GM21576 (cell line): ENCODE measurements around the gene CLMN.

Experiments
- ATAC-seq: cut with Tn5 transposase; IDR thresholded peaks from one replicate; pipeline ENCODE4 v1.9.1; 2021; ENCODE audit warnings: mild to moderate bottlenecking, moderate library complexity; ENCODE audit not compliant: unreplicated experiment

The CLMN gene, protein sequence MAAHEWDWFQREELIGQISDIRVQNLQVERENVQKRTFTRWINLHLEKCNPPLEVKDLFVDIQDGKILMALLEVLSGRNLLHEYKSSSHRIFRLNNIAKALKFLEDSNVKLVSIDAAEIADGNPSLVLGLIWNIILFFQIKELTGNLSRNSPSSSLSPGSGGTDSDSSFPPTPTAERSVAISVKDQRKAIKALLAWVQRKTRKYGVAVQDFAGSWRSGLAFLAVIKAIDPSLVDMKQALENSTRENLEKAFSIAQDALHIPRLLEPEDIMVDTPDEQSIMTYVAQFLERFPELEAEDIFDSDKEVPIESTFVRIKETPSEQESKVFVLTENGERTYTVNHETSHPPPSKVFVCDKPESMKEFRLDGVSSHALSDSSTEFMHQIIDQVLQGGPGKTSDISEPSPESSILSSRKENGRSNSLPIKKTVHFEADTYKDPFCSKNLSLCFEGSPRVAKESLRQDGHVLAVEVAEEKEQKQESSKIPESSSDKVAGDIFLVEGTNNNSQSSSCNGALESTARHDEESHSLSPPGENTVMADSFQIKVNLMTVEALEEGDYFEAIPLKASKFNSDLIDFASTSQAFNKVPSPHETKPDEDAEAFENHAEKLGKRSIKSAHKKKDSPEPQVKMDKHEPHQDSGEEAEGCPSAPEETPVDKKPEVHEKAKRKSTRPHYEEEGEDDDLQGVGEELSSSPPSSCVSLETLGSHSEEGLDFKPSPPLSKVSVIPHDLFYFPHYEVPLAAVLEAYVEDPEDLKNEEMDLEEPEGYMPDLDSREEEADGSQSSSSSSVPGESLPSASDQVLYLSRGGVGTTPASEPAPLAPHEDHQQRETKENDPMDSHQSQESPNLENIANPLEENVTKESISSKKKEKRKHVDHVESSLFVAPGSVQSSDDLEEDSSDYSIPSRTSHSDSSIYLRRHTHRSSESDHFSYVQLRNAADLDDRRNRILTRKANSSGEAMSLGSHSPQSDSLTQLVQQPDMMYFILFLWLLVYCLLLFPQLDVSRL

DNA sequence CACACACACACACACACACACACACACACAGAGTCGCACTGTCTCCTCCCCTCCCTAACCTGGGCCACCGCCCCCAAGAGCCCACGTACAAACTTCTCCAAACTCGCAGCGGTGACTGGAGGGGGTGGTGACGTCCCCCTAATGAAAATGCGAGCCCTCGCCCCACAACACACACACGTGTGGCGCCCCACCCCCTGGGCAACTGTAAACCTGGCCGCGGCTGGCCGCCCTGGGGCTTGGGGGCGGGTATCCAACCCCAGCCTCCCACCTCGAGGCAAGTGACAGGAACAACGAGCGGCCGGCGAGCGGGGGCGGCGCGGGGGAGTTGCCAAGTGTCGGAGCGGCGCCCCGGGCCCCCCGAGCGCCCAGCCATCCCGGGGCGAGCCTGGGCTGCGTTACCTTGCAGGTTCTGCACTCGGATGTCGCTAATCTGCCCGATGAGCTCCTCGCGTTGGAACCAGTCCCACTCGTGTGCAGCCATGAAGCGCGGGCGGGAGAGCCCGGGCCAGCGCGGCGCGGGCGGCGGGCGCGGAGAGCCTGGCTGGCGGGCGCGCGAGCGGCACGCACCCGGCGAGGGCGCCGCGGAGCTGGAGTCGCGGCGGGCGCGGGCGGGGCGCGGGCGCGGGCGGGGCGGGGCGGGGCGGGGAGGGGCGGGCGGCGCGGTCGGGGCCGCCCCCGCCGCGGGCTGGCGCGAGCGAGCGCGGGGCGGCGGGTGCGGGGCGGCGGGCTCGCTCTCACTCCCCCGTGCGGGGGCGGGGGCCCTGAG lies at the start of gene CLMN:
TSS of gene CLMN (minus strand) at position 597 of the 766 bp plus-strand sequence. CDS start at position 481, 116 bp downstream.
- peak; percentile 37 for ATAC-seq

DNA sequence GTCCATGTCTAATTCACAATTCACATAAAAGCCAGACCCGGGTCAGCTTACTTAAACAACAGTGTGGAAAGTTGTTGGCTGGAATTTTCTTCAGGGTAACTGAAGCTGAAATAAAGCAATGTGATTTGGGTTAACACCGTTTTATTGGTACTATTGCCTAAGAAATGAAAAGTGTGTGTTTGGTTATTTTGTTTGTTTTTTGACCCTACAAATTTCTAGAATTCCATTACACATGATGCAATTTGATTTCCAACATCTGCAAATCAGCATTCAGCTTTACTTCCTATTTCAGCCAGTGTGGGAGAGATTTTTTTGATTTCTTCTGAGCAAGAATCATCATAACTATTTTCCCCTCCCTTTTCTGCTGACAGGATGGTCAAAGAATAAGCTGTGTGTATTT lies 45.7 kb upstream of the CLMN start:
- ATAC-seq: no peak

DNA sequence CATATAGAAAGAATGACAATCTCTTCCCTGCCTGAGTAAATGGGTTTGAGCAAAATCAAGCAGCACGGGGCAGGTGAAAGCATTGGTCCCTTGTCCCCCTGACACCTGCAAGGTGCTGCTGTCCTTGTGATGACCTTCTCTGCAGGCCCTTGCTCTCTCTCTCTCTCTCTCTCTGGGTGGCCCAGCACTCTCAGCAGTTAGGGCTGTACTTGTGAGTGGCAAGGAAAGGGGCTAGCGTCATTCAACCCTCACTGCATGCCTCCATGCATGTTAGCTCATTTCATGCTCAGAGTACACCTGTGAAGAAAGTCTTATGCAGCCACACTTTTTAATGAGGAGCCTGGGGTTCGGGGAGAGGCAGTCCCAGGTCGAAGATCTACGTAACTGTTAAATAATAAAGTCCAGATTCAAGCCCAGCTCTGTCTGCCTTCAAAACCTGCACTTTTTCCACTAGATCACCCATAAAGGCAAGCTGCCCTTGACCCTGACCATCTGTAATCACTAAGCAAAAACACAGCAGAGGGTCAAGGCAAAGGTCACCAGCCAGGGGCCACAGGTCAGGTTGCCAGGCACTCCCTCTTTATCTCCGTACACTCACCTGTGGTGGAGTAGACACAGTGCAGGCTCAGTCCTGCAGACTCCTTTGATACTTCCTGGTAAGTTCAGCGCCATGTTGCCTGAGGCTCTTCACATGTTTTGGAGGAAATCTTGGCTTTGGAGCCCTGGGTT lies 44.9 kb upstream of the CLMN start:
- ATAC-seq: no peak

DNA sequence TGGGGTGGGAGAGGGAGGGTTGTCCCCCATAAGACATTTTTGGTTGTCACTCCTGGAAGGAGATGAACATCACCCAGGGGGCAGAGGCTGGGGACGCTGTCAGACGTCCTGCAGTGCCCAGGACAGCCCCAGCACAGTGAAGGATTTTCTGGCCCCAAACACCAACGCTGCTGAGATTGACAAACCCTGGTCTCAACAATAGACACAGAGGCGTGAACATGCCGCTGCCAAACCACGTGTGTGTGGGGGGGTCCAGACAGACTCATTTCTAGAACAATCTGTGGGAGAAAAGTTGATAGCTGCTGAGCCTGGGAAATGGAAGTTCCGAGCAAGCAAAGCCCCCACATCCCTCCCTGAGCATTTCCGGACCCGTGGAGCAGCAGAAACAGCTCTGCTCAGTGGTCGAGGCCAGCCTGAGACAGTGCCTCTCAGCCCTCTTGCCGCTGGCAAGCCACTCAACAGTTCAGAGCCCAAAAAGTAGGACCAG lies 43.8 kb upstream of the CLMN start:
- ATAC-seq: no peak

DNA sequence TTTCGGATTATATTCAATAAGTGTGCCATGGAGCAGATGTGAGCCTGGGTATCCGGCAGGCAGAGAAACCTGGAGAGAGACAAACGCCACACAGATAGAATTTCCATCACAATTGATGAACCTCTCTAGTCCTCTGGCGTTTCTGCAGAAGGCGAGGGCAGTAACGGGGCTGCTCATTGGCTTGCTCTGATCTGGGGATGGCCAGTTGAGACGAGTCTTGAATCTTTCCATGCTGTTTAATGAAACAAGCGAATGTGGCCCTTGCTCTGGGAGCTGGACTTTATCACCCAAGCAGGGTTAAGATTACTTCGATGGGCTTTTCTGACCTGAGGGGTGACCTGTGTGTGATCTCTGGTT lies 42.4 kb upstream of the CLMN start:
- ATAC-seq: no peak

DNA sequence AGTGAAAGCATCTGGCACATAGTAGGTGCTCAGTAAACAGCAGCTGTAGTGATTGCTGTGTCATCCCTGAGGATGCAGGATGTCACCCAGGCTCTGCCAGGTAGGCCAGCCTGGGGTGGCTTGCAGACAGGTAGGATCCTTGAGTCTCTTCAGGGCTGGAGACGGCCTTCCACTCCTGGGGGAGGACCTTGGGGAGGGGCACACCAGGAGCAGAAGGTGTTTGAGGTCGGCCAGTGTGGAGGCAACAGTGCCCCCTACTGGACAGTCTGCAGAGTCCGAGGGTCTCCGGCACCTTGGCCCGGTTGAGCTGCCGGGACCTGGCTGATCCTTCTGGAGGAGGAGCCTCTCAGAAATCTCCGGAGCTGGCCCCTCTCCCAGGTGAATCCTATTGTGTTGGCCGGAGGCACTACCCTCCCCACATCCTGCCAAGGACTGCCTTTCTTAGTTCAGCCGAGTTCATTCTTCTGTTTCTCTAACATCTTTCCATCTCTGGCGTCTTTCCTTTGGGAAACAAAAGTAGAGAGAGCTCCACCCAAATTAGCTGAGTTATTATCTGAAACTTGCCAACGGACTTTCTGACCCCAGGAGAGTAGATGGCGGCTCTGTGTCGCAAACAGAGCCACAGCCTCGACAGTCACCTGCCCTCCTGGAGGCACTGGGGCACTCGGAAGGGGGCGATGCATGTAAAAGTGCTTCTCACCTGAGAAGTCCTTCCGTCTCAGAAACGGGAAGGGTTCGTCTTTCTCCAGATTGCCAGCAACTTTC lies 41.8 kb upstream of the CLMN start:
- no peak for ATAC-seq

DNA sequence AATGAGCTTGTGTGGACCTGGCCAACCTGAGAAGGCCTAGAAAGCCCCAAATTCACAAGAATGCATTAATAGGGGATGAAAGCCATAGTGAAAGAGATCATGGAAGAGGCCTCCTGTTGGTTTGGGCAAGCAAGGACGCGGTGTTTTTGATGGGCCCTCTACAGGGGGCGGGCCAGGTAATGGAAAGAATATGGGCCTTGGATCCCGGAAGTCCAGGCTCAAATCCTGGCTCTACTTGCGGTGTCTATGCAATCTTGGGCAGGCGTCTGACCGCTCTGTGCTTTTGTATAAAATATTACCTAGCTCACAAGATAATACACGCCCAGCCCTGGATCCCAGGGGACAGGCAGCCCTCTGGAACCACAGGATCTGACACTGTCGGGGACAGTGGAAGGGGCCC lies 41.1 kb upstream of the CLMN start:
- ATAC-seq: no peak

DNA sequence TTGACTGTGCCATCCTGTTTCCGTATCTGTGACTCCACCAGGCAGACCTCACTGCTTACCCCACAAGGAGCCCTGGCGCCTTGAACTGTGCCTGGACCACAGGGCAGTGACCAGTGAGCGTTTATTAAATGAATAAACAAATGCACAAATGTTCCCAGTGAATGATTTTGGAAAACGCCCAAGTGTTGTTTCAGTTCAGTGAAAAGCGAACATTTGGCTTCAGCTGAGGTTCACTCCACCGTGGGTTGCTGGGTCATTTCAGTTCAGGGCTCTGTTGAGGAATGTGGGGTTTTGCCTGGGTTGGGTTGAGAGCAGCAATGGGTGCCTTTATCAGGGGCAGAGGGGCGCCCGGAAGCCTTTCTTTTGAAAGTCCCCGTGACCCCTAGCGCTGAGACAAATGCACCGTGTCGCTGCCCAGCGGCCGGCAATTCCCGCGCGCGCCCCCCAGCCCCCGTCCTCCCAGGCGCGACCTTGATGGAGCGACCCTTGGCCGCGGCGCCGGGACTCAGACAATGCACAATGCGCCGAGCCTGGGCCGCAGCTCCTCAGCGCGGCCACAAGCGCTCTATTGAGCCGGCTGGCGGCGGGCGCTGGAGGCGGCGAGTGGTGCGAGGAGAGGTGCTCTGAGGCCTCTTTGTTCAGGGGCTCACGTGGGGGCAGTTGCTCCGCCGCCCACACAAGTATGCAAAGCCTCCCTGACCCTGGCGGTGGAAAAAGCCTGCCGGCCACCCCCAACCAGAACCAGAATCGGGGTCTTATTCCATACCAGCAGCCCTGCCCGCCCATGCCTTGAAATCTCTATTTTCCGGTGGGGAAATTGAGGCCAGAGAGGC lies 40.5 kb upstream of the CLMN start:
- ATAC-seq: no peak

DNA sequence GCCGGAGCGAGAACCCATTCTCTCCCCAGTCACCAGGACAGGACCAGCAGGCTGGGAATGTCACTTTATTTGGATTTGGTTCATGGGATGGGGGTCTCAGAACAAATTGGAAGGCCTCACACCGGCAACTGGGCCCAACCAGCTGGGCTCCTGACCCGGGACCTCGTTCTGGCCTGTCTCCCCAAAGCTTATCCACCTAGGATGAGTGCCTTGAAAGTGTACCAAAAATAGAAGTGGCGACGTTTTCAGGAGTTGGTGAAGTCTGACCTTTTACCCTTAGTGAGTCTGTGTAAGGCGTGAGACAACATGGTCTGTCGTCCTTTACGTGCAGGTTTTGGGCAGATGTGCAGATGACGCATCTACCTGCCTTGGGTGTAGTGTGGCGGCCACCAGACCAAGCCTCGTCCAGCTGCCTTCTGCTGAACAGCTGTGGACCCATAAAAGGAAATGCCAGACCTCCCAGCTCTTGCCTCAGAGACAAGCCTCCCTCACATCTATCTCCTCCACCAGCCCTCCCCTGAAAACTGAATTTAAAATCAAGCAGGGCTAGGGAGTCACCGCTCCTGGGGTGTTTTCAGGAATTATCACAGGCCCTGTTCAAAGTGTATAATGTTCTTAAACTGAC lies 36.6 kb upstream of the CLMN start:
- no peak for ATAC-seq

DNA sequence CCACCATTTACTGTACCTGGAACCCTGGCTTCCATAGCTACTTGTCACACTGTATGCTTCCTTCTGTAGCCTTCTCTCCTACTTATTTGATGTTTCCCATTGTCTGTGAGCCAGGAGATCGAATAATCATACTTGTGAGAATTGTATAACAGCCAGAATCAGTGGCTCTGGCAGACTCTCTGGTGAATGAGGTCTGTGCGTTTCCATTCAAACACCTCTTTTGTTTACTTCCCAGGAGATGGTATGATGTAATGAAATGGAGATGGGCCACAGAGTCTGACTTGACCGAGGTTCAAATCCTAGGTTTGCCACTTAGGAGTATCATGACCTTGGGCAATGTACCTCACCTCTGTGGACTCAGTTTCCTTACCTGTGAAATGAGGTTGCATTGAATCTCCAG lies 35.7 kb upstream of the CLMN start:
- ATAC-seq: no peak

DNA sequence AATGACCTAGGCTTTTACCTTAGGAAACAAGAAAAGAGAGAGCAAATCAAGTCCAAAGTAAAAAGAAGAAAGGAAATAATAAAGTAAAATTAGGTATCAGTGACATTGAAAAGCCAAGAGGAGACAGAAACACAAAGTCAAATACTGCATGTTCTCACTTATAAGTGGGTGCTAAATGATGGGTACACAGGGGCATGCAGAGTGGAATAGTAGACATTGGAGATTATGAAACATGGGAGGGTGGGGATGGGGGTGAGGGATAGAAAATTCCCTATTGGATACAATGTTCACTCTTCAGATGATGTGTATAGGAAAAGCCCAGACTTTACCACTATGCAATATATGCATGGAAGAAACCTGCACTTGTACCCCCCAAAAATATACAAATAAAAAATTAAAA lies 35.1 kb upstream of the CLMN start:
- ATAC-seq: no peak

DNA sequence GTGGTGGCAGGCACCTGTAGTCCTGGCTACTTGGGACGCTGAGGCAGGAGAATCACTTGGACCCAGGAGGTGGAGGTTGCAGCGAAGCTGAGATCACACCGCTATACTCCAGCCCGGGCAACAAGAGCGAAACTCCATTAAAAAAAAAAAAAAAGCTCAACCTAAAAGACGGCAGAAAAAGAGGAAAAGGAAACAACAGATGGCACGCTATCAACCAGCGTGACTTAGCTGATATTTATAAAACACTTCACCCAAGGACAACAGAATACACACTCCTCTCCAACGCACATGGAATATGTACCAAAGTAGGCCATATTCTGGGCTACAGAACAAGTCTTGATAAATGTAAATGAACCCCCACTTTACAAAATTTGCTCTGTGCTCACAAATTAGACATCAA lies 34.0 kb upstream of the CLMN start:
- ATAC-seq: no peak

DNA sequence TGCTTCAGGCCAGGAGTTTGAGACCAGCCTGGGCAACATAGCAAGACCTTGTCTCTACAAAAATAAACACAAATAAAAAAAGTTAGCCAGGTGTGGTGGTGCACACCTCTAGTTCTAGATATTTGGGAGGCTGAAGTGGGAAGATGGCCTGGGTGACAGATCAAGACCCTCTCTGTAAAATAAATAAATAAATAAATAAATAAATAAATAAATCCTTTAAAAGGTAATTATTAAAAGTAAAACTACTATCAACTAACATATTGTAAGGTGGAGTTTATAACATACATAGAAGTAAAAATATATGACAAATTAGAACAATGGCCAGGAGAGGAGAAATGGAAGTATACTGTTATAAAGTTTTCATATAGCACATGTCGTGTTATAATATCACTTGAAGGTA lies 33.3 kb upstream of the CLMN start:
- no peak for ATAC-seq

DNA sequence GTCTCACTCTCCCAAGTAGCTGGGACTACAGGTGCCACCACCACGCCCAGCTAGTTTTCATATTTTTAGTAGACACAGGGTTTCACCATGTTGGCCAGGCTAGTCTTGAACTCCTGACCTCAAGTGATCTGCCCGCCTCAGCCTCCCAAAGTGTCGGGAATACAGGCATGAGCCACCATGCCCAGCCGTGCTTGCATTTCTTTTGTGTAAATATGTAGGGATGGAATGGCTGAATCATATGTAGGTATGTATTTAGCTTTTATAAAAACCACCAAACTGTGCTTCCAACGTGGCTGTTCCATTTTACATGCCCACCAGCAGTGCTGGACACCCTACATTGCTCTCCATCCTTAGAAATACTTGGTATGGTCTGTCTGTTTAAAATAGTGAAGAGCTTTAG lies 32.8 kb upstream of the CLMN start:
- ATAC-seq: no peak

DNA sequence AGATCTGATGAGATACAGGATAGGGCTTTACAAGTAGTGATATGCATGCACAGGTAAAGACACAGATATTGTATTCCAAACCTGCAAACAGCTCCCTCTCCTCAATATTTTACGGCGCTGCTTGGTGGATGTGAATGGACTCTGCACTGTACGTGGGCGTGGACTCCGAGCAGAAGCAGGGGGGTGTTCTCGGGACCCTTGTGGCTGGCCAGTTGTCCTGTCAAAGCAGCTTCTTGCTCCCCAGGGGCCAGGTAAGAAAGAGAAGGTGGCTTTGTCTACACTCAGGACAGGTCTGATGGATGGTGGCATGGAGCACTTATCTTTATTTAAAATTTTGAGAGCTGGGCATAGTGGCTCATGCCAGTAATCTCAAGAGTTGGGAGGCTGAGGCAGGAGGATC lies 29.5 kb upstream of the CLMN start:
- no peak for ATAC-seq

DNA sequence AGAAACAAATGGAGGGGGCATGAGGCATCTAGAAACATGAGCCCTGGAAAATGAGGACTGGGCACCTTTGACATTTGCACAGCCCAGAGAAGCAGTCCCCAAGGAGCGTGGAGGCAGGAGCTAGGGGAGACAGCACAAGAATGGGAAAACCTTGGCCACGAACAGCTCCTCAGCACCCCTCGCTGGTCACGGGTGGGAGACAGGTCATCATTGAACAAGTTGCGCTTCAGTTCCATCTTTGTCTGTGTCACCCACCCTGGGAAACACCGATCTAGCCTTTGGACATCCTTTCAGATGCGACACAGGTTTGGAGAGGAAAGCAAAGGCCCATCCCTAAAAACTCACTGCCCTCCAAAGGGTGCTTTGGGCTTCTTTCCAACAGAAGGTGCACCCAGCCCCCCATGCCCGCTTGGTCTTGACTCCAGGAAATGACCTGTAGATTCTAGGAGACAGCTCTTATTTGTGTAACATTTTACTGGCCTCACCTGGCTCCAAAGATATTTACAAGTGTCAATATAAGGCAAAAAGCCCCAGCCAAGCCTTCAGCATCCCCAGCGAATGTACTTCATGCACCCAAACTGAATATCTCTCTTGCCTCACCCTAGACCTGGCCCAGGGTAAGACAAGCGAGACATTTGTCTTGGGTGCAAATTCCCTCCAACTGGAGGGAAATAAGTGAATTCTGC lies 28.8 kb upstream of the CLMN start:
- ATAC-seq: no peak

DNA sequence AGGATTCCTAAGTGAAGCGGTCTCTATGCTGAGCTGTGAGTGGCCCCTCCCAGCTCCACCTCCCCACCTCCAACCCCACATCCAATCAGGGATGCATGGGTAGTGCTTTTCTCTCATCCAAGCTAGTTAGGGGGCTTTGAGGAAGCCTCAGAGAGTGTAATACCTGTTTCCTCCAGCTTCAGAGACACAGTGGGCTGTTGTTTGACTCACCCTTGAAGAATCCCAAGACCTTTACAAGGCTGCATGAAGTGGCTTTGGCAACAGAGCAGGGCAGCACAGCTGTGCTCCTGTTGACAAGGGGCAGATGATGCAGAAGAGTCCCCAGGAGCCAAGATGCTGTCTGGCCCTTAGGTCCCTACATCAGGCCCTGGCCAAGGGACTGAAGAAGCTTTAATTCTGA lies 27.1 kb upstream of the CLMN start:
- ATAC-seq: no peak

DNA sequence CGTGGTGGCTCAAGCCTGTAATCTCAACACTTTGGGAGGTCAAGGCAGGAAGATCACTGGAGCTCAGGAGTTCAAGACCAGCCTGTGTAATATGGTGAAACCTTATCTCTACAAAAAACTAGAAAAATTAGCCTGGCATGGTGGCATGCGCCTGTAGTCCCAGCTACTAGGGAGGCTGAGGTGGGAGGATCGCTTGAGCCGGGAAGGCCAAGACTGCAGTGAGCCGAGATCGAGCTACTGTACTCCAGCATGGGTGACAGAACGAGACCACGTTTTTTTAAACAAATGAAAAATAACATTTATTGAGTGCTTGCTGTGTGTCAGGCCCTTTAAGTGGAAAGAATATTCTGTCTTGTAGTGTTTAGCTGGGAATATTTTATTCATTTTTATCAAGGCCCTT lies 26.6 kb upstream of the CLMN start:
- no peak for ATAC-seq
